A673 (cell line): ENCODE measurements around the gene NDNF. TPM values are rescaled to one million over a fixed set of nuclear protein-coding genes. Genes with fewer than 3 reads are reported as not detected.
A peak's percentile ranks its signal among the peaks of the same experiment; 100 is the strongest.

Experiments
- BruUV-seq: library from RNA; stranded (reverse); fragments of 400-500 nt; replicated peaks from 2 replicates; lab custom pipeline; 2021; lab: Mats Ljungman, UMichigan
- CTCF ChIA-PET: fragments of 300-600 bp; sonication (Branson Sonifier 250); formaldehyde crosslinking; loops from one replicate; lab custom pipeline; 2022; ENCODE audit warnings: antibody characterized with exemption; lab: Charles Lee
- POLR2A ChIA-PET: fragments of 300-600 bp; sonication (Branson Sonifier 250); formaldehyde crosslinking; loops from one replicate; lab custom pipeline; 2022; ENCODE audit warnings: antibody characterized with exemption; ENCODE audit not compliant: low non-redundant PET; lab: Charles Lee
- DNase-seq: peaks from one replicate; pipeline ENCODE4 v3.0.0-alpha.2; 2015; ENCODE audit warnings: low spot score
- H3K27ac ChIP-seq: fragments of 200-600 bp; sonication (generic); 2 replicates; pipeline ENCODE4 v1.5.1; 2016; ENCODE audit warnings: mixed run types, low read depth, mild to moderate bottlenecking, mixed read lengths, antibody characterized with exemption, low read length; ENCODE audit not compliant: poor library complexity, severe bottlenecking
- H3K27me3 ChIP-seq: fragments of 200-600 bp; sonication (generic); replicated peaks from 2 replicates; pipeline ENCODE4 v1.6.1; 2017; ENCODE audit warnings: mixed run types, low read depth, mild to moderate bottlenecking, mixed read lengths, antibody characterized with exemption, low read length; ENCODE audit not compliant: insufficient read depth, poor library complexity
- H3K36me3 ChIP-seq: fragments of 200-600 bp; sonication (generic); 2 replicates; pipeline ENCODE4 v1.6.1; 2016; ENCODE audit warnings: mixed run types, mild to moderate bottlenecking, mixed read lengths, antibody characterized with exemption, low read length; ENCODE audit not compliant: insufficient read depth, poor library complexity, severe bottlenecking
- H3K4me1 ChIP-seq: fragments of 200-600 bp; sonication (generic); 2 replicates; pipeline ENCODE4 v1.6.1; 2017; ENCODE audit warnings: mixed run types, mild to moderate bottlenecking, mixed read lengths, antibody characterized with exemption, low read length; ENCODE audit not compliant: insufficient read depth, poor library complexity, severe bottlenecking
- H3K4me3 ChIP-seq: fragments of 200-600 bp; sonication (generic); 2 replicates; pipeline ENCODE4 v1.5.1; 2016; ENCODE audit warnings: low read depth, mixed run types, mild to moderate bottlenecking, mixed read lengths, low read length; ENCODE audit not compliant: poor library complexity, severe bottlenecking
- H3K9me3 ChIP-seq: fragments of 200-600 bp; sonication (generic); 2 replicates; pipeline ENCODE4 v1.6.1; 2016; ENCODE audit warnings: mixed run types, low read depth, mild to moderate bottlenecking, mixed read lengths, antibody characterized with exemption, low read length; ENCODE audit not compliant: poor library complexity, severe bottlenecking
- CTCF ChIP-seq: fragments of 300-800, 200-600 bp; sonication (generic); conservative IDR thresholded peaks from 2 replicates; pipeline ENCODE4 v1.5.1; 2017; ENCODE audit warnings: low read depth, mild to moderate bottlenecking, antibody characterized with exemption, low read length, moderate library complexity, mixed read lengths
- EZH2 ChIP-seq: fragments of 200-600 bp; sonication (generic); IDR thresholded peaks from 2 replicates; pipeline ENCODE4 v1.6.1; 2017; ENCODE audit warnings: borderline replicate concordance, low read depth, mild to moderate bottlenecking, mixed read lengths, antibody characterized with exemption, low read length; ENCODE audit not compliant: poor library complexity, severe bottlenecking
- intact Hi-C: fragments of 100-400 bp; cut with micrococcal nuclease; formaldehyde crosslinking; loops from one replicate; pipeline ENCODE4 v1.10.0; 2022; ENCODE audit not compliant: unreplicated experiment
- total RNA-seq: library from RNA; stranded (reverse); gene quantifications from 2 replicates; pipeline ENCODE4 v1.2.3, GENCODE V29; 2021

Gene NDNF
- total RNA-seq, 1 experiment from 2014 or later, result 12.1 TPM

GRCh38 chr4:121054373-121054772 is 18.0 kb downstream of the NDNF start:
- H3K9me3 ChIP-seq, result no peaks in the 10 kb centered on the region
- peaks cover 54% of the 10 kb centered on the region for H3K4me1 ChIP-seq
- H3K36me3 ChIP-seq, result no peaks in the 10 kb centered on the region
- no peaks in the 10 kb centered on the region for H3K27me3 ChIP-seq
- TF ChIP-seq CTCF, result no peak
- no peak for TF ChIP-seq EZH2
- ChIA-PET CTCF (no interaction called here), POLR2A (no interaction called here)
- no peak for DNase-seq
- H3K27ac ChIP-seq, result peak overlapping the region; percentile 76
- intact Hi-C loops, result no loop called here
- H3K4me3 ChIP-seq, result no peak overlapping the region
- no TSS peak for BruUV-seq

- intact Hi-C loops, result no loop called here
- ChIA-PET POLR2A (no interaction called here), CTCF (no interaction called here)
- H3K4me1 ChIP-seq, result peaks cover 57% of the 10 kb centered on the region
- TF ChIP-seq EZH2, result no peak
- TF ChIP-seq CTCF, result no peak
- DNase-seq, result peak; percentile 93
- no peaks in the 10 kb centered on the region for H3K27me3 ChIP-seq
- no TSS peak for BruUV-seq
- peak overlapping the region; percentile 5 for H3K4me3 ChIP-seq
- no peaks in the 10 kb centered on the region for H3K36me3 ChIP-seq
- H3K27ac ChIP-seq, result peak overlapping the region; percentile 76
- H3K9me3 ChIP-seq, result no peaks in the 10 kb centered on the region
These were observed 18.7 kb downstream of the NDNF start for GRCh38 chr4:121053601-121054143.

- Histone ChIP-seq H3K9me3 (no peaks in the 10 kb centered on the region), H3K36me3 (no peaks in the 10 kb centered on the region), H3K27ac (no peak overlapping the region), H3K4me1 (peaks cover 32% of the 10 kb centered on the region), H3K27me3 (no peaks in the 10 kb centered on the region), H3K4me3 (no peak overlapping the region)
- TF ChIP-seq CTCF (peak; percentile 57), EZH2 (no peak)
- POLR2A ChIA-PET, result no interaction called here
- peak; percentile 52 for DNase-seq
- intact Hi-C loops, result no loop called here
- CTCF ChIA-PET, result no interaction called here
- BruUV-seq, result no TSS peak
These were observed 22.0 kb downstream of the NDNF start for GRCh38 chr4:121050300-121050699.
